Adipocyte (in vitro differentiated cells): ENCODE measurements around the gene PCDH1.
A peak's percentile ranks its signal among the peaks of the same experiment; 100 is the strongest.
"Not testable (repeated sequence)": the region's sequence is repeated elsewhere in the genome, so short reads cannot be mapped to it uniquely, and the experiment has no call there.

Experiments
- DNase-seq: peaks from one replicate; pipeline ENCODE4 v3.0.0-alpha.2; 2015; ENCODE audit warnings: low read depth
- H3K27me3 ChIP-seq: replicated peaks from 2 replicates; pipeline ENCODE4 v1.7.0; 2013; ENCODE audit warnings: mild to moderate bottlenecking, low read length, moderate library complexity; ENCODE audit not compliant: control insufficient read depth, insufficient read depth
- H3K36me3 ChIP-seq: 2 replicates; pipeline ENCODE4 v1.7.0; 2013; ENCODE audit warnings: low read length, mild to moderate bottlenecking, moderate library complexity; ENCODE audit not compliant: control insufficient read depth, insufficient read depth, severe bottlenecking
- H3K4me1 ChIP-seq: 2 replicates; pipeline ENCODE4 v1.7.0; 2013; ENCODE audit warnings: mild to moderate bottlenecking, low read length, moderate library complexity; ENCODE audit not compliant: control insufficient read depth, insufficient read depth
- H3K4me3 ChIP-seq: 2 replicates; pipeline ENCODE4 v1.7.0; 2013; ENCODE audit warnings: mild to moderate bottlenecking, low read length, moderate library complexity
- H3K9ac ChIP-seq: 2 replicates; pipeline ENCODE4 v1.7.0; 2013; ENCODE audit warnings: mild to moderate bottlenecking, low read length, moderate library complexity
- H3K9me3 ChIP-seq: 2 replicates; pipeline ENCODE4 v1.7.0; 2013; ENCODE audit warnings: mild to moderate bottlenecking, low read length, moderate library complexity; ENCODE audit not compliant: control insufficient read depth

The PCDH1 gene

DNA sequence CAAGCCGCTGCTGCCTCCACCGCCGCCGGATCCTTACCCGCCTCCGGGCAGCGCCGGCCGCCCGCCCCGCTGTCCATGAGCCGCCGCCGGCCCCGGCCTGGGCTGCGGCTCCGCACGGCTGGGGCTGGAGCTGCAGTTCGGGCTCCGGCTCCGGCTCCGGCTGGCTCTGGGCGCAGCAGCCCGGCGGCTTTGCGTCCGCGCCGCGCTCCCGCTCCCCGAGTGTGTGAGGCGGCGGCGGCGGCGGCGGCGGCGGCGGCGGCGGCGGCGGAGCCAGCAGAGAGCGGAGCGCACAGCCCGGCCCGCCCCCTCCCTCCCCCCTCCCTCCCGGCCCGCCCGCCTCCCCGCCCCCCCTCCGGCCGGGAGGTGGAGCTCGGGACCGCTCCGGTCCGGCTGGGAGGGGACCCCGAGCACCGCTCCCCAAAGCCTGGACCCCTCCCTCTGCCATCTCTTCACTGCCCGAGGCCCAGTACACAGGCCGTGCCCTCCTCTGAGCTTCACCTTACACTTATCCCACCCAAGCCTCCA is at the start of gene PCDH1:
Gene PCDH1 (minus strand): TSS at position 225 of the 525 bp plus-strand sequence. CDS start 148 bp downstream, at position 77.
- no peaks in the 10 kb centered on the region for H3K36me3 ChIP-seq
- peak; percentile 72 for DNase-seq
- no peak within 1 kb of the TSS for H3K9ac ChIP-seq
- peaks cover 29% of the 10 kb centered on the region for H3K4me1 ChIP-seq
- peak within 1 kb of the TSS; percentile 76 for H3K4me3 ChIP-seq
- no peaks in the 10 kb centered on the region for H3K9me3 ChIP-seq
- H3K27me3 ChIP-seq, result peaks cover 72% of the 10 kb centered on the region

DNA sequence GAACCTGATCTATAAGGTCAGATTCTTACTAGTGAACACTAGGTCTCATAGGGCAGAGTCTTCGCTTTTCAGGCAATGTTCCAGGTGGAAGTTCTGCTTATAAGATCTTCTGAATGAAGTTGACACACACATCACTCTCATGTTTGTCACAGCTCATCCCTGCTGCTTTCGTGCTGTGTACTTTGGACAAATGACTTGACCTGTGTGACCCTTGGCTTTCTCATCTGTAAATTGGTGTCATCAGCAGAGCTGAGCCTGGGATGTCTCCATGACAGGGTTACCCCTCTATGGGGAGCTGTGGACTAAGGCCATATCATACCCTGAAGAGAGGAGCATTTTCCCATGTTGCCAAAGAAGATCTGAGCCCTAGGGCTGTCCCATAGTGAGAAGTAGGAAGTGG is 48.2 kb upstream of the PCDH1 start:
- no peak for DNase-seq
- H3K27me3 ChIP-seq, result no peaks in the 10 kb centered on the region
- peaks cover 54% of the 10 kb centered on the region for H3K36me3 ChIP-seq
- H3K4me3 ChIP-seq, result no peak overlapping the region
- H3K9me3 ChIP-seq, result no peaks in the 10 kb centered on the region
- H3K4me1 ChIP-seq, result peaks cover 13% of the 10 kb centered on the region
- peak overlapping the region; percentile 7 for H3K9ac ChIP-seq

DNA sequence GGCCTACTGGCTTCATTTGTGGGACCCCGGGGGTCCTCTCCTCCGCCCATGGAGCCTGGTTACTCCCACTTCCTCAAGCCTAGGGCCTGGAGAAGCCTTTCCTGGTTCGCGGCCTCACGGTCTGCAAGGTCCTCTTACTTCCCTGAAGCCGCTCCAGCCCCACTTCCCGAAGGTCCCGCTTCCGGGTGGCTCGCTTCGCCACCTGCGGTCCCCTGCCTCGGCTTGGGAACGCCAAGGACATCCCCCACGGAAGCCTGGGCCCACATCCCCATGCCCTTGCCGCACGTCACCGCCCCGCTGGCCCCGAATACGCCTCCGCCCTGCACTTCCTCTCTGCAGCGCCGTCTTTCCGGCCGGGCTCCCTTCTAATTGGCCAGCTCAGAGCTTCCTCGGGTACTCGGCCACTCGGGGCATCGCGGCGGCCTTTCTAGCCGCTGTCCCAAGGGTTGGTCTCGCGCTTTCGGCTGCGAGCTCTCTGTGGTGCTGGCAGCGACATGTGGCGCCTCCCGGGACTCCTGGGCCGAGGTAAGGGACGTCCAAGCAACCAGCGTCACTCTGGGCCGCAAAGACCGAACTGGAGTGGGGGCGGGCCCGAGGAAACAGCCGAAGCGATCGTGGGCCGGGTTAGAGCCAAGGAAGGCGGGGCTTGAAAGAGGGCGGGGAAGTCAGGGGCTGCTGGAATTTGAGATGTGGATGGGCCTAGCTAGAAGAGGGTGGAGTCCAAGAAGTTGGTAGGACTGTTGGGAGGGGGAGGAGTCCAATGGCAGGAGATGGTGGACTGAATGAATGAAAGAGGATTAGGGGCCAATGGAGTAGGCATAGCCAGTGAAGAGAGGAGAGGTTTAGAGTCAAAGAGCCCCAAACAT is 45.5 kb upstream of the PCDH1 start, which contains the start of gene DELE1:
Gene DELE1 (plus strand): TSS at position 424 of the 866 bp plus-strand sequence. CDS start 71 bp downstream, at position 495.
- DNase-seq, result peak; percentile 97
- no peaks in the 10 kb centered on the region for H3K9me3 ChIP-seq
- H3K27me3 ChIP-seq, result no peaks in the 10 kb centered on the region
- H3K4me1 ChIP-seq, result peaks cover 13% of the 10 kb centered on the region
- H3K9ac ChIP-seq, result peak within 1 kb of the TSS; percentile 98
- H3K36me3 ChIP-seq, result peaks cover 28% of the 10 kb centered on the region
- H3K4me3 ChIP-seq, result peak within 1 kb of the TSS; percentile 96

DNA sequence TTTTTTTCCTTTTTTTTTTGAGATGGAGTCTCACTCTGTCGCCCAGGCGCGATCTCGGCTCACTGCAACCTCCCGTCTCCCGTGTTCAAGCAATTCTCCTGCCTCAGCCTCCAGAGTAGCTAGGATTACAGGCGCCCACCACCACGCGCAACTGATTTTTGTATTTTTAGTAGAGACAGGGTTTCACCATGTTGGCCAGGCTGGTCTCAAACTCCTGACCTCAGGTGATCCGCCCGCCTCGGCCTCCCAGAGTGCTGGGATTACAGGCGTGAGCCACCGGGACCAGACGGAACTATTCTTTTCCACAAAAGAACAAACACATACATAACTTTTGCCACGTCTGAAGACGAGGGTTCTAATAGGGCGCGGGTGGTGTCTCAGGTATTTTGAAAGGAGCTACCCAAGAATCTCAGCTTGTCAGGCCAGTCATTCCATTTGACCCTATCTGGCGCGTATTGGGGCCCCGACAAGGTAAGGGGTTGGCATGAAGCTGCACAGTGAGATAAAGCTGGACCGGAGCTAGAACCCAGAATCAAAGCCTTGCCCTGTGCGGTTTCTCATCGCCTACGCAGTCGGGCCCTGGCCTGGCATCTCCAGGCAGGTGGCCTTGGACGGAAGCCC is 44.7 kb upstream of the PCDH1 start:
- H3K9me3 ChIP-seq, H3K27me3 ChIP-seq, DNase-seq: not testable (repeated sequence)
- Histone ChIP-seq H3K9ac (peak overlapping the region; percentile 98), H3K4me3 (peak overlapping the region; percentile 96), H3K4me1 (peaks cover 13% of the 10 kb centered on the region), H3K36me3 (peaks cover 20% of the 10 kb centered on the region)

DNA sequence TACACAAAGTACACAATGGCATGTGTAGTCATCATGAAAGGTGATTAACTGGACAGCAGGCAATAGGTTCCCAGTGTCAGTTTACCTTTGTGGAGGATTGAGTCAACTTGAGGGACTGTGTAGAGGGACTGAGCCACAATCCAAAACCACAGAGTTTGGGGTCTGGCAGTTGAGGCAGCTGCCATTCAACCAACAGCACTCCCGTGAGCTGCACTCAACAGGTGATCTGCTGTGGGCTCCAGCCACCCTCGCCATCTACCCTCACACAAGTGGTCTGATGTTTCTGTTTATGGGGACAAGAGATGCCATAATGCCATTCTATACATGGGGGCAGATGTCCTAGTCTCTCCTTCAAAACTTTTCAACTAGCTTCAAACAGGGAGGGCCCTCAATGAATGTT is 42.6 kb upstream of the PCDH1 start:
- no peak overlapping the region for H3K9ac ChIP-seq
- DNase-seq, result no peak

DNA sequence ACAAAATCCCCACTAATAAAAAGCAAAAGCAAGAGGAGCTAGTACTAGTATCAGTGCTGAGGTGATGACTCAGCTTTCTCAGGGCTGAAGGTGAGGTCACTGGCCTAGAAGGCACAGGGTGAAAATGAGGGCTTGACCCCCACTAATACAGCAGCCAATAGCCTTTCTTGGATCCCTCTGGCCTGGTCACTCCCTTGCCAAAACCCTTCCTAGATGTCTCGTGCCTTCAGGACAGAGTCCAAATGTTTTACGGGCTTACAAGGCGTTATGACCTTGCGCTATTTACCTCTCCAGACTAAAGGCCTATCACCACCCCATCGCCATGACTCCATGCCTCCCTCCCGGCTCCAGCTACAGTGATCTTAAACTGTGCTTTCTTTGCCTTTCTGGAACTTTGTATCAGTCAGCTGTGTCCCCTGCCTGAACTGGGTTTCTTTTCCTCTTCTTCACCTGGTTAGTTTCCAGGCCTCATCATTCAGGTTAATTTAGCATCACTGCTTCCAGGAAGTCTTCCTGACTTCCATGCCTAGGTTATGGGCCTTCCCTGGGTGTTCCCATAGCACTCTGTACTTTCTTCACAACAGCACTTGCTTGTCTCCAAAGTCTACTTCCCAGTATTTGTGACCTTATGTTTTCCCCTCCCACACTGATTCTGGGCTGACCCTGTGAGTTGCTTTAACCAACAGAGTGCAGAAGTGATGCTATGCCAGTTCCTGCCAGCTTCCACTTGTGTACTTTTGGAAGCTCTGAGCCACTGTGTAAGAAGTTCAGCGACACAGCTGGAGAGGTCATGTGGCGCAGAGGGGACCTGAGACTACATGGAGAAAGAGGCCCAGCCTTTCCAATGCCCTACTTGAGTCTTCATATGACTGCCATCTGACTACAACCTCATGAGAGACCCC is 41.3 kb upstream of the PCDH1 start:
- H3K9me3 ChIP-seq, result no peaks in the 10 kb centered on the region
- no peak overlapping the region for H3K4me3 ChIP-seq
- H3K4me1 ChIP-seq, result peaks cover 13% of the 10 kb centered on the region
- H3K36me3 ChIP-seq, result no peaks in the 10 kb centered on the region
- no peak for DNase-seq
- peaks cover 8% of the 10 kb centered on the region for H3K27me3 ChIP-seq
- no peak overlapping the region for H3K9ac ChIP-seq

More for the DNA sequence above, 42.6 kb upstream of the PCDH1 start:
- H3K27me3 ChIP-seq, result peaks cover 8% of the 10 kb centered on the region
- H3K4me3 ChIP-seq, result no peak overlapping the region
- peaks cover 13% of the 10 kb centered on the region for H3K4me1 ChIP-seq
- peaks cover 5% of the 10 kb centered on the region for H3K36me3 ChIP-seq
- no peaks in the 10 kb centered on the region for H3K9me3 ChIP-seq

DNA sequence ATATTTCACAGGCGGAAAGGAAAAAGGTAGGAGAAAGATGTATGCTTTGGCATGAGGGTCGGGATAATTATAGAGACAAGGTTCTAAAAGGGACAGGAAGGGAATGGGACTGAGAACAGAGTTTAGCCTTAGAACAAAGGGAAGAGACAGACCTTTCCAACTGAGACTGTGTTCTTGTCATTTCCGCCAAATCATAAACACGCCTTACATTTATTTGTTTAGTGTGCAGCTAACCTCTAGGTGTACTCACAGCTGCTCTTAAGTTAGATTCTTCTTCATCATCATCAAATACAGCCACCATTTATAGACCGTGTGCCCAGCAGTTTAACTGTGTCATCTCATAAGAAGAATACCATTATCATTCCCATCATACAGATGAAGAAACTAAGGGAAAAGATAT is 39.5 kb upstream of the PCDH1 start:
- no peak for DNase-seq
- H3K9ac ChIP-seq, result no peak overlapping the region
- H3K4me3 ChIP-seq, result no peak overlapping the region
- H3K36me3 ChIP-seq, result no peaks in the 10 kb centered on the region
- H3K9me3 ChIP-seq, result no peaks in the 10 kb centered on the region
- H3K4me1 ChIP-seq, result peaks cover 9% of the 10 kb centered on the region
- peaks cover 8% of the 10 kb centered on the region for H3K27me3 ChIP-seq

DNA sequence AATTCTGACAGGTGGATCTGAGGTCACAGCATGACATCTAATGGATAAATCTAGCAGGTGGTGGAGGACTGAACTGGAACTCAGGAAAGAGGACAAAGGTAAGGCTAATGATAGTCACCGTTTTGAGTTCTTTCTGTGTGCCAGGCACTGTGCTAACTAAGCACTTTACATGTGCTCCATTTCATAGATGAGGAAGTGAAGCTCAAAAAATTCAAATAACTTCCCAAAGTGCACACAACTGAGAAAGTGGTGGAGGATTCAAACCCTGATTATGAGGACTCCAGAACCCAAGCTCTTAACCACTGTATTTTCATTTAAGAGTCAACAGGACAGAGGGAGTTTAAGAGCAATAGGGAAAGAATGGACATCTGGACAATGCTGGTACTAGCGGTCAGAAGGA is 38.3 kb upstream of the PCDH1 start:
- no peak for DNase-seq
- Histone ChIP-seq H3K9ac (no peak overlapping the region), H3K27me3 (peaks cover 8% of the 10 kb centered on the region), H3K36me3 (no peaks in the 10 kb centered on the region), H3K4me3 (no peak overlapping the region), H3K9me3 (no peaks in the 10 kb centered on the region), H3K4me1 (peaks cover 6% of the 10 kb centered on the region)

DNA sequence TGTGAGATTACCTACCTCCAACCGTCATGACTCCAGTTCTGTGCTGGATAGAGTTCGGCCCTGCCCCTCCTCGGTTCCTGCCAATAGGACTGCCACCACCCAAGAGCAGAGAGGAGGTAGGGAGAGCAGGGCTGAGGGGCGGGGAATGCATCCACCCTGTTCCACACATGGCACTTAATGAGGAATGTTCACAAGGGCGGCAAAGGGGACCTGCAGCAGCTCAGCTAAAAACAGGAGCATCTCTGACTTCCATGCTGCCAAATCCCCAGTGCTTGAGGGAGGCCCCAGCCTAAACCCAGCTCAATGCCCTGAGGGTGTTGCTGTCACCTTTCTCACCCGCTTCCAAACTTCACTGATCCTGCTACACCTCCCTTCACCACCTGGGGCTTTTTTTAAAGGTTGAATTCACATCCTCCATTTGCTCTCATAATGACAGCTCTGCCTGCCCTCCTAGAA is 37.7 kb upstream of the PCDH1 start:
- no peaks in the 10 kb centered on the region for H3K36me3 ChIP-seq
- H3K9me3 ChIP-seq, result no peaks in the 10 kb centered on the region
- no peak overlapping the region for H3K9ac ChIP-seq
- H3K27me3 ChIP-seq, result peaks cover 8% of the 10 kb centered on the region
- no peak overlapping the region for H3K4me3 ChIP-seq
- peaks cover 6% of the 10 kb centered on the region for H3K4me1 ChIP-seq
- DNase-seq, result no peak

DNA sequence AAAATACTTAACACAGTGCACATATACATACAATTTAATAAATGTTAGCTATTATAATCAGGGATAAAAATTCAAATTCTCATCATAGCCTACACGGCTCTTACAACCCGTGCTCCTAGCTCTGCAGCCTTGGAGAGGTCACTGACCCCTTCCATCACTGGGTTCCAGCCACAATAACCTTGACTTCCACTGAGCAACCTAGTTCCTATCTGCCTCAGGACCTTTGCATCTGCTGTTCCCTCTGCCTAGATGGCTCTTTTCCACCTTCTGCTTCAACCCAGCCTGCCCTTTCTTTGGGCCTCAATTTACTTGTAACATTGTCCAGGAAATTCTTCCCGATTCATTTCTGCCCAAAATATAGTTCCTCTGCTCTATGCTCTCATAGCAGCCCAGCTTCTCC is 36.6 kb upstream of the PCDH1 start:
- no peak overlapping the region for H3K9ac ChIP-seq
- H3K4me1 ChIP-seq, result peaks cover 6% of the 10 kb centered on the region
- H3K9me3 ChIP-seq, result no peaks in the 10 kb centered on the region
- H3K27me3 ChIP-seq, result peaks cover 8% of the 10 kb centered on the region
- H3K36me3 ChIP-seq, result no peaks in the 10 kb centered on the region
- H3K4me3 ChIP-seq, result no peak overlapping the region
- DNase-seq, result no peak
